GM21381 (cell line): ENCODE measurements around the gene C10orf67.
"Not testable (repeated sequence)": the region's sequence is repeated elsewhere in the genome, so short reads cannot be mapped to it uniquely, and the experiment has no call there.

ENCODE experiments used
- ATAC-seq: cut with Tn5 transposase; IDR thresholded peaks from one replicate; pipeline ENCODE4 v1.9.1; 2021; ENCODE audit warnings: mild to moderate bottlenecking, moderate library complexity; ENCODE audit not compliant: unreplicated experiment

C10orf67 gene

GRCh38 chr10:23280419-23281043 is 64.1 kb downstream of the C10orf67 start:
- ATAC-seq = no peak

- no peak for ATAC-seq
These were observed 69.2 kb downstream of the C10orf67 start for GRCh38 chr10:23275355-23275754.

- not testable (repeated sequence) for ATAC-seq
These were observed 70.4 kb downstream of the C10orf67 start for GRCh38 chr10:23274179-23274578.

GRCh38 chr10:23270531-23270930 is 74.1 kb downstream of the C10orf67 start:
- ATAC-seq = no peak

GRCh38 chr10:23263441-23264164 is 81.0 kb downstream of the C10orf67 start:
- ATAC-seq = no peak

- ATAC-seq = no peak
These were observed 81.7 kb downstream of the C10orf67 start for GRCh38 chr10:23262928-23263327.

- no peak for ATAC-seq
These were observed 86.1 kb downstream of the C10orf67 start for GRCh38 chr10:23258516-23258915.

- no peak for ATAC-seq
These were observed 90.8 kb downstream of the C10orf67 start for GRCh38 chr10:23253780-23254179.

- ATAC-seq = not testable (repeated sequence)
These were observed 91.7 kb downstream of the C10orf67 start for GRCh38 chr10:23252859-23253258.

GRCh38 chr10:23241779-23242178 is 102.8 kb downstream of the C10orf67 start:
- not testable (repeated sequence) for ATAC-seq

- no peak for ATAC-seq
These were observed 106.6 kb downstream of the C10orf67 start for GRCh38 chr10:23238015-23238414.

GRCh38 chr10:23230582-23230981 is 114.0 kb downstream of the C10orf67 start:
- ATAC-seq = no peak

GRCh38 chr10:23217471-23217870 is 127.1 kb downstream of the C10orf67 start:
- ATAC-seq = no peak

- no peak for ATAC-seq
These were observed 138.5 kb downstream of the C10orf67 start for GRCh38 chr10:23205972-23206642.

- no peak for ATAC-seq
These were observed 139.8 kb downstream of the C10orf67 start for GRCh38 chr10:23204773-23205172.

- ATAC-seq = no peak
These were observed 140.9 kb downstream of the C10orf67 start for GRCh38 chr10:23203369-23204325.

GRCh38 chr10:23202779-23203178 is 141.8 kb downstream of the C10orf67 start:
- no peak for ATAC-seq

GRCh38 chr10:23201837-23202236 is 142.8 kb downstream of the C10orf67 start:
- ATAC-seq = no peak

- no peak for ATAC-seq
These were observed 143.5 kb downstream of the C10orf67 start for GRCh38 chr10:23200997-23201652.

- ATAC-seq = no peak
These were observed 144.0 kb downstream of the C10orf67 start for GRCh38 chr10:23200586-23200985.
